Immature natural killer cell (primary cell): ENCODE results near the gene RNF112. TPM values are rescaled to one million over a fixed set of nuclear protein-coding genes. Genes with fewer than 3 reads are reported as not detected.

Experiments used
- DNase-seq, 3 donors: peaks; one replicate each; pipeline ENCODE4 v3.0.0; 2022; ENCODE audit warnings: mixed read lengths in 1 of 3
- H3K27ac Mint-ChIP-seq, 6 donors: one replicate each; pipeline ENCODE4 v1.8.0; 2020; ENCODE audit warnings: mixed read lengths in 6 of 6, mild to moderate bottlenecking in 5 of 6, inconsistent platforms in 4 of 6, moderate library complexity in 3 of 6
- H3K27me3 Mint-ChIP-seq, 3 donors: one replicate each; pipeline ENCODE4 v1.8.0; 2020 to 2021; ENCODE audit warnings: low read depth in 3 of 3, mild to moderate bottlenecking in 3 of 3, mixed read lengths in 3 of 3, moderate library complexity in 3 of 3, inconsistent platforms in 1 of 3
- H3K36me3 Mint-ChIP-seq, 3 donors: one replicate each; pipeline ENCODE4 v1.8.0; 2020; ENCODE audit warnings: mixed read lengths in 3 of 3, inconsistent platforms in 2 of 3, mild to moderate bottlenecking in 2 of 3
- H3K4me1 Mint-ChIP-seq, 2 donors: one replicate each; pipeline ENCODE4 v1.8.0; 2020; ENCODE audit warnings: inconsistent platforms in 2 of 2, mild to moderate bottlenecking in 2 of 2, mixed read lengths in 2 of 2, moderate library complexity in 1 of 2
- H3K4me3 Mint-ChIP-seq, 5 donors: one replicate each; pipeline ENCODE4 v1.8.0; 2020; ENCODE audit warnings: mild to moderate bottlenecking in 5 of 5, mixed read lengths in 5 of 5, inconsistent platforms in 3 of 5, moderate library complexity in 3 of 5
- H3K9me3 Mint-ChIP-seq, 6 donors: one replicate each; pipeline ENCODE4 v1.8.0; 2020; ENCODE audit warnings: mild to moderate bottlenecking in 6 of 6, mixed read lengths in 6 of 6, inconsistent platforms in 4 of 6, moderate library complexity in 3 of 6
- polyA plus RNA-seq, 3 donors: library from polyadenylated mRNA; unstranded; fragments of 300-500 nt; fragmentation: Illumina TruSeq; gene quantifications; one replicate each; pipeline ENCODE4 v1.2.3, GENCODE V29; 2021

The RNF112 gene
- polyA plus RNA-seq, 3 donors from 2014 or later = not detected

DNA sequence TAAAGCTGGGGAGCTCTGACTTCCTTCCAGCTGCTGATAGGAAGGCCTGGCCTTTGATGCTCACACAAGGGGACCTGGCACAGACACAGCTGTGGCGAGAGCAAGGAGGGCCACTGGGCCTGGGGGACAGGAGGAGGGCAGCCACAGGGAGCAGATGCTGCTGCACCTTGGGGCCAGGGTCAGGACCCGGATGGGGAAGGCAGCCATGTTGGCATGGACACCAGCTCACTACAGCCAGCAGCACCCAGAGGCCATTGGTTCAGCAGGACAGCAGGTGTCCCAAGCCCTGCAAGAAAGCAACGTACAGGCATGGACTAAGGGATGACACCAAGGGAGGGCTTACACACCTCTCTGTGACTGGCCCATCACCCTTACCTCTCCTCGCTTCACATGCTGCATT, 8.0 kb upstream of the RNF112 start:
- peaks cover 0 to 7% (median 3%) of the 10 kb centered on the region in 3 donors for H3K27me3 Mint-ChIP-seq
- H3K9me3 Mint-ChIP-seq = no peaks in the 10 kb centered on the region
- no peak overlapping the region for H3K4me3 Mint-ChIP-seq
- no peak overlapping the region for H3K27ac Mint-ChIP-seq
- peaks cover 0 to 4% of the 10 kb centered on the region in 2 donors for H3K4me1 Mint-ChIP-seq
- no peak for DNase-seq
- peaks cover 0 to 4% (median 4%) of the 10 kb centered on the region in 3 donors for H3K36me3 Mint-ChIP-seq

DNA sequence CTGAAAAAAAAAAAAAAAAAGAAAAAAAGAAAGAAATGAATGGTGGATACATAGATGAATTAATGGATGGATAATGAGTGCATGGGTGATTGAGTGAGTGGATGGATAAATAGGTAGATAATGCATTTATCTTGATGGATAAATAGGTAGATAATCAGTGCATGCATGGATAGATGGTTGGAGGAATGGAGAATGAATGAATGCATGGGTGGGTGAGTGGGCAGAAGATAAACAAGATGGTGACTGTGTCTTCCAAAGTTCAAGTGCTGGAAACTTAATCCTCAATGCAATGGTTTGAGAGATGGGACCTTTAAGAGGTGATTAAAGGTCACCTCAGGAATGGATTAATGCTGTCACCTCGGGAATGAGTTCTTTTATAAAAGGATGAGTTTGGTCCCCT, 6.8 kb upstream of the RNF112 start:
- no peak overlapping the region for H3K4me3 Mint-ChIP-seq
- no peak overlapping the region for H3K27ac Mint-ChIP-seq
- peaks cover 0 to 5% (median 3%) of the 10 kb centered on the region in 3 donors for H3K27me3 Mint-ChIP-seq
- no peak for DNase-seq
- H3K36me3 Mint-ChIP-seq = peaks cover 0 to 4% (median 4%) of the 10 kb centered on the region in 3 donors
- no peaks in the 10 kb centered on the region for H3K4me1 Mint-ChIP-seq
- no peaks in the 10 kb centered on the region for H3K9me3 Mint-ChIP-seq

DNA sequence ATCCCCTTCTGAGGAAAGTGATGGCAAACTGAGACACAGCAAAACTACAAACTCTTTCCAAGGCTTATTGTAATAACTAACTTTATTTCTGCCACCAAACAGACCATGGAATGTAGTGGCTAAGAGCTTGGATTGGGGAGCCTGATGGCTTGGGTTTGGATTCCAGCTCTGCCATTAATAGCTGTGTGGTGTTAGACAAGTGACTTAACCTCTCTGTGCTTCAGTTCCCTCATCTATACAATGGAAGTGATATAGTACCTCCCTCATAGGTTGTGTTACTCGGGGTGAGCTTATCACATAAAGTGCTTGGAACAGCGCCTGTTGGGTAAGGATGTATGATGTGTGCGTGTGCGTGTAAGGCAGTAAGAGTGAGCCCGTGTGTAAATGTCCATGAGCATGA, 5.9 kb upstream of the RNF112 start:
- Mint-ChIP-seq H3K4me3 (no peak overlapping the region), H3K9me3 (no peaks in the 10 kb centered on the region), H3K27ac (peak overlapping the region in 2 of 6 donors; percentile 57 to 62), H3K4me1 (no peaks in the 10 kb centered on the region), H3K27me3 (peaks cover 0 to 5% (median 2%) of the 10 kb centered on the region in 3 donors), H3K36me3 (peaks cover 0 to 4% (median 4%) of the 10 kb centered on the region in 3 donors)
- DNase-seq = no peak

DNA sequence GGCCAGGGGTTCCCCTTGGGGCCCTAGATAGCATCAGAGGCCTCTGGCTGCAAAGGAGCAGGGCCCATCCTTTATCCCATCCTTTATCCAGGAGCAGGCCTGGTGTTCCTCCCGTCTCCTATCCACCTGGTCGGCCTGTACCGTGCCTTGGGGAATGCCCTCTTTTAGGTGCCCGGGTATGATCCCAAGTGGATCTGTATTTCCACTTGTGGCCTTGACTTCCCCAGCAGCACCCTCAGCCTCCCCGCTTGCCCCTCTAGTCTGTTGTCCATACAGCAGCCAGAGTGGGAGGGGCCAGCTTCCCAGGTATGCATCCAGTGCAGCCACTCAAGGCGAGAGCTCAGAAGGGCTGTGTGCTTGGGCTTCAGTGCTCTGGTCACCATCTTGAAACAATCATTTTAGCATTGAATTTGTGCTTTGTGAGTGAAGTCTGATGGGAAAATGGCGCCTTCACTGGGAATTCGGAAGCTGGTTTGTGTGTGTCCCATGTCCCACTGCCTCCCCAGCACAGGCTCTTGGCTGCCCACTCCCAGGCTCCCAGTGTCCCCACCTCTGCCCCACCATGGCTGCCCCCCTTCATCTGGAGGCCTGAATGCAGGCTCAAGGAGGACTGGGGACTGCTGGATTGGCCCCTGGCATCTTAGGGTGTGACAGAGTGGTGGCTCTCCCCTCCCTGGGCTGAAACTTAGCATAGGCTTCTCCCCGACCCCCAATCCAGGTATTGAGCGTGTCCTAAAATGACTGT, 3.3 kb upstream of the RNF112 start:
- Mint-ChIP-seq H3K27me3 (peaks cover 0 to 4% (median 0%) of the 10 kb centered on the region in 3 donors), H3K4me1 (no peaks in the 10 kb centered on the region), H3K9me3 (no peaks in the 10 kb centered on the region), H3K4me3 (no peak overlapping the region), H3K36me3 (peaks cover 0 to 4% (median 0%) of the 10 kb centered on the region in 3 donors), H3K27ac (no peak overlapping the region)
- DNase-seq = no peak

DNA sequence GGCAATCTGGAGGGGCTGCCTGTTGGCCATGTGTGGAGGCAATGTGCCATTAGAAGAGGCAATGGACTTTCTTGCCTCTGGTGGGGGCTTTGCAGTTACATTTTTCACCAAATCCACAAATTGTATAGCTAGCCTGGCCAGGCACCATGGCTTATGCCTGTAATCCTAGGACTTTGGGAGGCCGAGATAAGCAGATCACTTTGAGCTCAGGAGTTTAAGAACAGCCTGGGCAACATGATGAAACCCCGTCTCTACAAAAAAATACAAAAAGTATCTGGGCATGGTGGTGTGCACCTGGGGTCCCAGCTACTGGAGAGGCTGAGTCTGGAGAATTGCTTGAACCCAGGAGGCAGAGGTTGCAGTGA, 2.7 kb upstream of the RNF112 start:
- Mint-ChIP-seq H3K27ac (no peak overlapping the region), H3K4me3 (no peak overlapping the region), H3K36me3 (peaks cover 0 to 4% (median 0%) of the 10 kb centered on the region in 3 donors), H3K27me3 (peaks cover 0 to 2% (median 0%) of the 10 kb centered on the region in 3 donors), H3K9me3 (no peaks in the 10 kb centered on the region), H3K4me1 (no peaks in the 10 kb centered on the region)
- no peak for DNase-seq

DNA sequence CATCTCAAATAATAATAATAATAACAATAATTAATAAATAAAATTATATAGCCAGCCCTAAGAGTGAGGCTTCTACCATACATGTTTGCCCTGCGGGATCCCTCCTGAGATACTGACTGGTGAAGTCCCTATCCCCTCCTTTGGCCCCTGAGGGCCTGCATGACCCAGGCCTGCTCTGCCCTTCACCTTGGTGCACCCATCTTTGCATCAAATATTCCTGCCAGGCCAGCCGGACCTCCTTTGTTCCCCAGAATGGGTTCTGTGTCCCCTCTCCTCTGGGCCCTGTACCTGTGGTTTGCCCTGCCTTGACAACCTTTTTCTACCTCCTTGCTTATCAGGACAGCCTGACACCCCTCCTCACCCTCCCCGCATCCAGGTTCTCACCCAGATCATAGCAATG, 2.0 kb upstream of the RNF112 start:
- H3K27ac Mint-ChIP-seq = no peak overlapping the region
- no peak overlapping the region for H3K4me3 Mint-ChIP-seq
- no peaks in the 10 kb centered on the region for H3K9me3 Mint-ChIP-seq
- DNase-seq = no peak
- H3K36me3 Mint-ChIP-seq = peaks cover 0 to 3% (median 0%) of the 10 kb centered on the region in 3 donors
- peaks cover 0 to 2% (median 0%) of the 10 kb centered on the region in 3 donors for H3K27me3 Mint-ChIP-seq
- H3K4me1 Mint-ChIP-seq = no peaks in the 10 kb centered on the region

DNA sequence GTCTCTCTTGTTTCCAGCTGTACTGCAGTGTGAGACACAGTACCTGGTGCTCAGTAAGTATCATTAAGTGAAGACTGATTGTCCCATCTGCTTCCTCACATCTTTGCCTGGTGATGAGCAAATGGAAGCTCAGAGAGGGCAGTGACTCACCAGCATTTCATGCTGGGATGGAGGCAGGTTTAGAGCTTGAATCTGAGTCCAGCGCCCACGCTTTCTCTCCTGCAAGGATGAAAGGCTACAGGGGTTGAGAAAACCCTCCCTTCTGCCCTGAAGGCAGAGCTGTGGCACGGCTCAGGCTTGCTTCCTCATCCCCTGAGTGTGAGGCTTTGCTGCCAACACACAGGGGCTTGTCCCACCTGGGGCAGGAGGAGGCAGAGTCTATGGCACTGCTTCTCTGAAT, 1.5 kb upstream of the RNF112 start:
- Mint-ChIP-seq H3K4me1 (no peaks in the 10 kb centered on the region), H3K27me3 (peaks cover 0 to 1% (median 0%) of the 10 kb centered on the region in 3 donors), H3K9me3 (no peaks in the 10 kb centered on the region), H3K27ac (no peak overlapping the region), H3K36me3 (no peaks in the 10 kb centered on the region), H3K4me3 (no peak overlapping the region)
- DNase-seq = no peak

DNA sequence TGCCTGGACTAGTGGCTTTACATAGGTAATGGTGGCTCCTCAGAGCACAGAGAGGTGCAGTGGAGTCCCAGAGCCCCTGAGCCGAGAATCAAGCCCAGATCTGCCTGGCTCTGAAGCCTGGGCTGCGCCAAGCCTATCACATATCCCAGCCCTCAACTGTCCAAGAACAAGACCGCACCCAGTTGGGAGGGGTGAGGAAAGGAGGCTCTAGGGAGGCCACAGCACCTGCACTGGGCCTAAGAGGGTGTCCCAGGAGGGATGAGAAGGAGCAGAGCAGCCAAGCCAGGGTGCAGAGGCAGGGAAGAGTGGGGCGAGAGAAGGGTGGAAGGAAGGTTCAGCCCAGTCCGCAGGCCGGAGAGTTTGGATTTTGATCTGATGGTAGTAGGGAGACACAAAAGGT, 941 bp upstream of the RNF112 start:
- H3K9me3 Mint-ChIP-seq = no peaks in the 10 kb centered on the region
- H3K4me3 Mint-ChIP-seq = no peak overlapping the region
- DNase-seq = no peak
- H3K36me3 Mint-ChIP-seq = no peaks in the 10 kb centered on the region
- H3K27me3 Mint-ChIP-seq = no peaks in the 10 kb centered on the region
- peak overlapping the region in 2 of 6 donors; percentile 21 to 61 for H3K27ac Mint-ChIP-seq
- no peaks in the 10 kb centered on the region for H3K4me1 Mint-ChIP-seq

DNA sequence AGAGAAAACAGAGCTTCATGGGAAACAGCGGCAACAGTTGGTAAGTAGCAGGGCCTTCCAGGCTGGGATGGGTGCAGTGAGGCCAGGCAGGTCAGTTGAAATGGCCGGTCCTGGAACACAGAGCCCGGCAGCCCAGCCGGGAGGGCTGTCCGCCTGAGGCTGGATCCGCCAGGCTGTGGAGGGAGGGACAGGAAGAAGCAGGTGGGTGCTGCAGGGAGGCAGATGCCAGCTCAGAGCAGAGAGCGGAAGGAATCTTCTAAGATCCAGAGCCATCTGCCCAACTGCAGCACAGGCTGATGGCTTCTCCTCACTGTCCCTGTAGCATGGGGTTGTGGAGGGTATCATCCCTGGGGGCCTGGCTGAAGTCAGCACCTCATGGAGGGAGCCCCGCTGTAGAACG, 599 bp downstream of the RNF112 start:
- no peaks in the 10 kb centered on the region for H3K36me3 Mint-ChIP-seq

DNA sequence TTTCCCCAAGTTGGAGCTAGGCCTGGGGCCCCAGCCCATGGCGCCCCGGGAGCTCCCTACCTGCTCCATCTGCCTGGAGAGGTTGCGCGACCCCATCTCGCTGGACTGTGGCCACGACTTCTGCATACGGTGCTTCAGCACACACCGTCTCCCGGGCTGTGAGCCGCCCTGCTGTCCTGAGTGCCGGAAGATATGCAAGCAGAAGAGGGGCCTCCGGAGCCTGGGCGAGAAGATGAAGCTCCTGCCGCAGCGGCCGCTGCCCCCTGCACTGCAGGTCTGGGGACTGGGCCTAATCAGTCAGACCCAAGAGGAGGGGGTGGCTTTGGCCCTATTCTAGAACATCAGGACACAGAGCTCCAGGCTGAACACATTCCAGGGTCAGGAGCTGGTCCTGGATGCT, 1.5 kb downstream of the RNF112 start:
- Mint-ChIP-seq H3K9me3 (no peaks in the 10 kb centered on the region), H3K27me3 (peaks cover 0 to 1% (median 0%) of the 10 kb centered on the region in 3 donors), H3K36me3 (no peaks in the 10 kb centered on the region), H3K4me3 (no peak overlapping the region), H3K27ac (no peak overlapping the region), H3K4me1 (no peaks in the 10 kb centered on the region)
- DNase-seq = no peak

More for the DNA sequence above, 599 bp downstream of the RNF112 start:
- Mint-ChIP-seq H3K4me3 (no peak overlapping the region), H3K9me3 (no peaks in the 10 kb centered on the region), H3K4me1 (no peaks in the 10 kb centered on the region), H3K27me3 (no peaks in the 10 kb centered on the region), H3K27ac (no peak overlapping the region)
- DNase-seq = no peak

DNA sequence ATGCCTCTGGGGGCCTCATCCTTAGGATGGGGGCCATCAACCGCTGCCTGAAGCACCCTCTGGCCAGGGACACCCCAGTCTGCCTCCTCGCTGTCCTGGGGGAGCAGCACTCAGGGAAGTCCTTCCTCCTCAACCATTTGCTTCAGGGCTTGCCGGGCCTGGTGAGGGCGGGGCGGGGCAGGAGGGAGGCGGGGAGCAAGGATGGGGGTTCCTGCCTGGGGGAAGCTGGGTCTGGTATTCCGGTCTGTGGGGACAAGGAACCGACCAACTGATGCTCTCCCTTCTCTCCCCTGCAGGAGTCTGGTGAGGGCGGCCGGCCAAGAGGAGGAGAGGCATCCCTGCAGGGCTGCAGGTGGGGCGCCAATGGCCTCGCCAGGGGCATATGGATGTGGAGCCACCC, 2.0 kb downstream of the RNF112 start:
- Mint-ChIP-seq H3K27ac (no peak overlapping the region), H3K27me3 (peaks cover 0 to 1% (median 0%) of the 10 kb centered on the region in 3 donors), H3K9me3 (no peaks in the 10 kb centered on the region), H3K36me3 (no peaks in the 10 kb centered on the region), H3K4me3 (no peak overlapping the region), H3K4me1 (no peaks in the 10 kb centered on the region)
- DNase-seq = no peak

DNA sequence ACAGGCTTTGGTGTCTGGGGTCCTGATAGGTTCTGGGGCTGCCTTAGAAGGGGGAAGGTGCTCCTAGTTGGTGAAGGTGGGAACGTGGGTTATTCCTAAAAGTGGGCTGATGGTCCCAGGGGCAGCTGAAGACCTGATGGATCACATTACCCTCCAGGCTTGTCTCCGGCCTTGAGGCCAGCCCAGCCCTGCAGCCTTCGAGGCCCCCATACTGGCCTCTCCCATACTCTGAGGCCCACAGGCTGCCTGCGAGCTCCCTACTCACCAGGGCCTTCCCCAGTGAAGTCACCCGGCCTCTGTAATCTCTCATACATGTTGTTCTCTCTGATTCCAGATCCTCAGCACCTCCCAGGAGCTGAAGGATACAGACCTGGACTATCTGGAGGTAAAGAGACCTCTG, 2.7 kb downstream of the RNF112 start:
- DNase-seq = no peak
- Mint-ChIP-seq H3K27me3 (peaks cover 0 to 4% (median 0%) of the 10 kb centered on the region in 3 donors), H3K36me3 (no peaks in the 10 kb centered on the region), H3K4me3 (no peak overlapping the region), H3K9me3 (no peaks in the 10 kb centered on the region), H3K27ac (peak overlapping the region in 1 of 6 donors; percentile 34), H3K4me1 (no peaks in the 10 kb centered on the region)

DNA sequence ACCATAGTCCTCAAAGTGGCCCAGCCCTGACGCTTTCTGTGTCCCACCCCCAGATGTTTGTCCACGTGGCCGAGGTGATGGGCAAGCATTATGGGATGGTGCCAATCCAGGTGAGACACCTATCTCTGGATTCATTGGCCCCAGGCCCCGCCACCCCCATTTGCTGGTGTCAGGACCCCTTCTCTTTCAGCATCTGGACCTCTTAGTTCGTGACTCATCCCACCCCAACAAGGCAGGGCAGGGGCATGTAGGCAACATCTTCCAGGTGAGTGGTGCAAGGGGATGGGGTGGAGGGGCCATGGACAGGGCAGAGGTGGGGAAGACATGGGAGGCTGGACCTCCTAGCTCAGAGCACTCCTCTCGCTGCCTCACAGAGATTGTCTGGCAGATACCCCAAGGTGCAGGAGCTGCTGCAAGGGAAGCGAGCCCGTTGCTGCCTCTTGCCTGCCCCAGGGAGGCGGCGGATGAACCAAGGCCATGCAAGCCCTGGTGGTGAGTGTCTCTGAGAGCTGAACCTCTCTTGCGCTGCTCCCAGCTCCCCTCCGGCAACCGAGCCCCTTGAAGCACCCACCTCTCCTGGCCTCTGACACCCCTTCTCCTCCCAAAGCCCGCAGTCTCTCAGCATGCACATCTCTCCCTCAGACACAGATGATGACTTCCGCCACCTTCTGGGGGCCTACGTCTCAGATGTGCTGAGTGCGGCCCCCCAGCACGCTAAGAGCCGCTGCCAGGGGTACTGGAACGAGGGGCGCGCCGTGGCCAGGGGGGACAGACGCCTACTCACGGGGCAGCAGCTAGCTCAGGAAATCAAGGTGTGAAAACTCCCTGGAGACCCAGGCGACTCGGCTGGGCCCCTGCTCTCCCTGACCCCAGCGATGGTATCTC, 3.6 kb downstream of the RNF112 start:
- no peak overlapping the region for H3K27ac Mint-ChIP-seq
- H3K9me3 Mint-ChIP-seq = no peaks in the 10 kb centered on the region
- H3K27me3 Mint-ChIP-seq = peaks cover 0 to 7% (median 0%) of the 10 kb centered on the region in 3 donors
- no peaks in the 10 kb centered on the region for H3K36me3 Mint-ChIP-seq
- H3K4me1 Mint-ChIP-seq = no peaks in the 10 kb centered on the region
- DNase-seq = no peak
- H3K4me3 Mint-ChIP-seq = no peak overlapping the region

DNA sequence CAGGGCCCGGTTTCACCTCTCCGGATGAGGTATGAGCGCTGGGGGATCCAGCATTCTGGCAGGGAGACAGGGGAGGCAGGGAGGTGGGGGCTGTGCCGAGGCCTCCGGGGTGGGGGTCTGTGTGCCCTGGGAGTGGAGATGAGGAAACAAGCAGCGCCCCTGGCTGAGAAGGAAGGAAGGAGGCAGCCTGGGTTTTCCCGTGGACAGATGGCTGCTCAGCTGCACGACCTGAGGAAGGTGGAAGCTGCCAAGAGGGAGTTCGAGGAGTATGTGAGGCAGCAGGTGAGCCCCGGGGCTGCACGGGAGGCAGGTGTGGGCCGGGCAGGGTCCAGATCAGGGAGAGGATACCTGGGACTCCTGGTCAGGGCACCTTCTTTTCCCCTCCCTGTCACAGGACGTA, 4.3 kb downstream of the RNF112 start:
- no peak for DNase-seq
- H3K27me3 Mint-ChIP-seq = peaks cover 0 to 8% (median 0%) of the 10 kb centered on the region in 3 donors
- no peaks in the 10 kb centered on the region for H3K4me1 Mint-ChIP-seq
- no peaks in the 10 kb centered on the region for H3K36me3 Mint-ChIP-seq
- no peaks in the 10 kb centered on the region for H3K9me3 Mint-ChIP-seq
- no peak overlapping the region for H3K27ac Mint-ChIP-seq
- H3K4me3 Mint-ChIP-seq = no peak overlapping the region
